Hematopoietic multipotent progenitor cell (in vitro differentiated cells): ENCODE data around the gene SMARCA1. TPM values are rescaled to one million over a fixed set of nuclear protein-coding genes. Genes with fewer than 3 reads are reported as not detected.

ENCODE experiments used
- DNase-seq, 3 donors: peaks; one replicate each; pipeline ENCODE4 v3.0.0-alpha.2; 2011 to 2015; ENCODE audit warnings: low read depth in 2 of 3, low spot score in 2 of 3
- small RNA-seq: library from RNA; depleted of rRNA; stranded (forward); fragments of <200 nt; gene quantifications from one replicate; pipeline ENCODE3, GENCODE V24; 2012
- total RNA-seq: library from RNA; depleted of rRNA; stranded (reverse); fragments of >200 nt; gene quantifications from one replicate; pipeline ENCODE4 v1.2.3, GENCODE V29; 2012

SMARCA1 gene
- total RNA-seq, 1 donor: 2.7 TPM

GRCh38 chrX:129478516-129478915, 44.8 kb downstream of the SMARCA1 start:
- DNase-seq: no peak

GRCh38 chrX:129472116-129472515, 51.2 kb downstream of the SMARCA1 start:
- no peak for DNase-seq

GRCh38 chrX:129462707-129463106, 60.6 kb downstream of the SMARCA1 start:
- peak in 1 of 3 donors; percentile 8 for DNase-seq

GRCh38 chrX:129461801-129462456, 61.4 kb downstream of the SMARCA1 start:
- DNase-seq: no peak

GRCh38 chrX:129452523-129452922, 70.8 kb downstream of the SMARCA1 start:
- DNase-seq: no peak

GRCh38 chrX:129450123-129450522, 73.2 kb downstream of the SMARCA1 start:
- DNase-seq: no peak

- peak in 2 of 3 donors; percentile 3 to 34 for DNase-seq
Measured at GRCh38 chrX:129449148-129449547, 74.1 kb downstream of the SMARCA1 start.

- no peak for DNase-seq
Measured at GRCh38 chrX:129445436-129445835, 77.9 kb downstream of the SMARCA1 start.

- no peak for DNase-seq
Measured at GRCh38 chrX:129433945-129434344, 89.3 kb downstream of the SMARCA1 start.

GRCh38 chrX:129433461-129433860, 89.8 kb downstream of the SMARCA1 start:
- no peak for DNase-seq

GRCh38 chrX:129427267-129427666, 96.0 kb downstream of the SMARCA1 start:
- no peak for DNase-seq

GRCh38 chrX:129423191-129423590, 100.1 kb downstream of the SMARCA1 start:
- no peak for DNase-seq

GRCh38 chrX:129404670-129405008, 118.7 kb downstream of the SMARCA1 start:
- no peak for DNase-seq

GRCh38 chrX:129403974-129404669, 119.2 kb downstream of the SMARCA1 start:
- DNase-seq: no peak

Small RNA genes lying within 50 kb of the gene (small RNA-seq; reads per million reads assigned to genes)
- gene RF01169: not detected
- gene RNA5SP513: not detected
- gene RPS26P56: not detected

Other genes starting within 250 kb of the SMARCA1 start
- gene OCRL, start 16.8 kb upstream of the SMARCA1 start, total RNA-seq: 7.5 TPM
- not detected for gene APLN, start 131.5 kb upstream of the SMARCA1 start, total RNA-seq
- gene XPNPEP2, start 215.5 kb upstream of the SMARCA1 start, total RNA-seq: 0.27 TPM